ENCODE results near the gene PLEKHA7. TPM values are rescaled to one million over a fixed set of nuclear protein-coding genes. Genes with fewer than 3 reads are reported as not detected.

Gene PLEKHA7
- total RNA-seq, 1 experiment from 2014 or later = 18.4 TPM

GRCh38 chr11:16783321-16783801 is 230.9 kb downstream of the PLEKHA7 start:
- Histone ChIP-seq H3K27ac (ENCODE audit: low read length) (no peak overlapping the region), H3K36me3 (ENCODE audit: low read depth, low read length) (no peaks in the 10 kb centered on the region), H3K4me1 (ENCODE audit: insufficient read depth, low read length) (peaks cover 29% of the 10 kb centered on the region), H3K9ac (ENCODE audit: low read length) (no peak overlapping the region), H4K20me1 (ENCODE audit: low read length) (no peaks in the 10 kb centered on the region), H3K9me2 (replicated peaks; ENCODE audit: low read length) (no peaks in the 10 kb centered on the region), H3K79me2 (ENCODE audit: low read length) (no peaks in the 10 kb centered on the region), H3K9me3 (ENCODE audit: low read length) (no peaks in the 10 kb centered on the region), H3K27me3 (ENCODE audit: low read length) (no peaks in the 10 kb centered on the region), H3K4me3 (ENCODE audit: low read length) (no peak overlapping the region), H3K4me2 (ENCODE audit: low read length) (no peak overlapping the region), H3F3A (ENCODE audit: low read length, unreplicated experiment) (peaks cover 7% of the 10 kb centered on the region), H2AFZ (ENCODE audit: low read length) (no peak overlapping the region)
- DNase-seq (no peak), ATAC-seq (no peak)
- ChIA-PET POLR2A (ENCODE audit: unreplicated experiment) (interaction anchor here (0.5 kb wide), 1 partner anchor 23 kb away, joined by 8 read pairs; no protein-coding TSS in a partner anchor), CTCF (interaction anchor here (0.7 kb wide), 1 partner anchor 163 kb away, joined by 5 read pairs; no protein-coding TSS in a partner anchor)
- no TSS peak for BruUV-seq (replicated peaks)
- intact Hi-C loops (cut with micrococcal nuclease) = no loop called here
- TF ChIP-seq EZH2phosphoT487 (IDR thresholded peaks at IDR 0.05; ENCODE audit: borderline replicate concordance, low read length) (no peak), CTCF (conservative IDR thresholded peaks at IDR 0.05; ENCODE audit: low read depth, low read length) (no peak), EZH2 (IDR thresholded peaks at IDR 0.05; ENCODE audit: low read length, unreplicated experiment) (no peak)

- H3F3A ChIP-seq (ENCODE audit: low read length, unreplicated experiment) = no peaks in the 10 kb centered on the region
- no TSS peak for BruUV-seq (replicated peaks)
- H3K36me3 ChIP-seq (ENCODE audit: low read depth, low read length) = no peaks in the 10 kb centered on the region
- intact Hi-C loops (cut with micrococcal nuclease) = no loop called here
- no peak overlapping the region for H3K27ac ChIP-seq (ENCODE audit: low read length)
- H2AFZ ChIP-seq (ENCODE audit: low read length) = no peak overlapping the region
- peaks cover 21% of the 10 kb centered on the region for H3K4me1 ChIP-seq (ENCODE audit: insufficient read depth, low read length)
- H3K4me2 ChIP-seq (ENCODE audit: low read length) = 0 out of 2 replicates have a peak overlapping the region, but pooled peaks have one; percentile 22
- POLR2A ChIA-PET (ENCODE audit: unreplicated experiment) = no interaction called here
- H3K9ac ChIP-seq (ENCODE audit: low read length) = no peak overlapping the region
- H3K27me3 ChIP-seq (ENCODE audit: low read length) = no peaks in the 10 kb centered on the region
- CTCF ChIA-PET = no interaction called here
- H4K20me1 ChIP-seq (ENCODE audit: low read length) = no peaks in the 10 kb centered on the region
- no peak overlapping the region for H3K4me3 ChIP-seq (ENCODE audit: low read length)
- no peak for TF ChIP-seq EZH2phosphoT487 (IDR thresholded peaks at IDR 0.05; ENCODE audit: borderline replicate concordance, low read length)
- no peak for TF ChIP-seq EZH2 (IDR thresholded peaks at IDR 0.05; ENCODE audit: low read length, unreplicated experiment)
- TF ChIP-seq CTCF (conservative IDR thresholded peaks at IDR 0.05; ENCODE audit: low read depth, low read length) = no peak
- H3K9me3 ChIP-seq (ENCODE audit: low read length) = no peaks in the 10 kb centered on the region
- ATAC-seq (no peak), DNase-seq (peak; percentile 54)
- H3K9me2 ChIP-seq (replicated peaks; ENCODE audit: low read length) = no peaks in the 10 kb centered on the region
- H3K79me2 ChIP-seq (ENCODE audit: low read length) = no peaks in the 10 kb centered on the region
These were observed 232.0 kb downstream of the PLEKHA7 start for GRCh38 chr11:16781936-16782919.

All from PC-3 (cell line).